VCaP (cell line): ENCODE data around the gene SPATA25.

Experiments
- H3K27ac ChIP-seq: fragments of 450-650 bp; 2 replicates; pipeline ENCODE4 v1.5.1; 2017
- TF ChIP-seq, protein P1 (sequence below): fragments of 450-650 bp; conservative IDR thresholded peaks from 2 replicates; pipeline ENCODE4 v1.5.1; 2017; ENCODE audit warnings: mild to moderate bottlenecking, moderate library complexity

SPATA25 gene

DNA sequence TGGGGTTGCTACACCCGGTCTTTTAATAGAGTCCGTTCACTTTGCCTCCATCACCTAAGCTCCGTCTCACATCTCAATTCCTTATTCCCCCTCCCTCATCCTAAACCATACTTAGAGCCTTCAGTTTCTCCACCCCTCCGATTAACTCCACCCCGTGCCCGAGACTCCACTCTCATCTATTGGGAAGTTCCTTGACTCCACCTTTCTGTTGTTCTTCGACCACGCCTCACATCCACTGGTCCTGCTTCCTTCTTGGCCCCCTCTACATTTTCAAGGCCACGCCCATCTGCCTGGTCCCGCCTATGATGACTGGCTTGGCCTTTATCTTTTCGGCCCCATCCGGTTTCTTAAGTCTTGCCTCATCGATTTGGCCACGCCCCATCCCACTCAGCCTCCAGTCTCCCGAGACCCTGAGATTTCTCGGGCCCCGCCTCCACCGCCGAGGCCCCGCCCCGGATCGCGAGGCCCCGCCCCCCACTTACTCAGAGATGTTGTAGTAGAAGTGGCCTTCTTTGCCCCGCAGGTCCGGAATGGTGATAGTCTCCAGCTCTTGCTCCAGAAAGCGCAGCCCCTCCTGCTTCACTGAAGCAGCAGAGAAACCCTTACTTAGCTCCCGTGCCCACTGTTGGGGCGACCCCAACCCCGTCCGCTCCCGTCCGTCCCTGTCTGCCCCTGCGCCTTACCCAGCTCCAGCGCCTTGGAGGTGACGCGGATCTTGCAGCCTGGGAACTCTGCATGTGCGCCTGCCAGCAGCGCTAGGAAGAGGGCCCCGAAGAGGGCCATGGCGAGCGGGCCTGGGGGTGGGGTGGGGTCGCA lies 23.5 kb upstream of the SPATA25 start:
- TF ChIP-seq, protein P1, sequence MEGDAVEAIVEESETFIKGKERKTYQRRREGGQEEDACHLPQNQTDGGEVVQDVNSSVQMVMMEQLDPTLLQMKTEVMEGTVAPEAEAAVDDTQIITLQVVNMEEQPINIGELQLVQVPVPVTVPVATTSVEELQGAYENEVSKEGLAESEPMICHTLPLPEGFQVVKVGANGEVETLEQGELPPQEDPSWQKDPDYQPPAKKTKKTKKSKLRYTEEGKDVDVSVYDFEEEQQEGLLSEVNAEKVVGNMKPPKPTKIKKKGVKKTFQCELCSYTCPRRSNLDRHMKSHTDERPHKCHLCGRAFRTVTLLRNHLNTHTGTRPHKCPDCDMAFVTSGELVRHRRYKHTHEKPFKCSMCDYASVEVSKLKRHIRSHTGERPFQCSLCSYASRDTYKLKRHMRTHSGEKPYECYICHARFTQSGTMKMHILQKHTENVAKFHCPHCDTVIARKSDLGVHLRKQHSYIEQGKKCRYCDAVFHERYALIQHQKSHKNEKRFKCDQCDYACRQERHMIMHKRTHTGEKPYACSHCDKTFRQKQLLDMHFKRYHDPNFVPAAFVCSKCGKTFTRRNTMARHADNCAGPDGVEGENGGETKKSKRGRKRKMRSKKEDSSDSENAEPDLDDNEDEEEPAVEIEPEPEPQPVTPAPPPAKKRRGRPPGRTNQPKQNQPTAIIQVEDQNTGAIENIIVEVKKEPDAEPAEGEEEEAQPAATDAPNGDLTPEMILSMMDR, result no peak
- H3K27ac ChIP-seq, result peak overlapping the region; percentile 51; the same call in 1 of the 2 replicates

- no peak overlapping the region for H3K27ac ChIP-seq
Observed at GRCh38 chr20:45909817-45910669, 22.6 kb upstream of the SPATA25 start.

GRCh38 chr20:45909336-45909808 lies 21.9 kb upstream of the SPATA25 start:
- H3K27ac ChIP-seq, result no peak overlapping the region
- TF ChIP-seq, protein P1, result no peak

More at GRCh38 chr20:45909817-45910669, 22.6 kb upstream of the SPATA25 start:
- TF ChIP-seq, protein P1, result no peak

DNA sequence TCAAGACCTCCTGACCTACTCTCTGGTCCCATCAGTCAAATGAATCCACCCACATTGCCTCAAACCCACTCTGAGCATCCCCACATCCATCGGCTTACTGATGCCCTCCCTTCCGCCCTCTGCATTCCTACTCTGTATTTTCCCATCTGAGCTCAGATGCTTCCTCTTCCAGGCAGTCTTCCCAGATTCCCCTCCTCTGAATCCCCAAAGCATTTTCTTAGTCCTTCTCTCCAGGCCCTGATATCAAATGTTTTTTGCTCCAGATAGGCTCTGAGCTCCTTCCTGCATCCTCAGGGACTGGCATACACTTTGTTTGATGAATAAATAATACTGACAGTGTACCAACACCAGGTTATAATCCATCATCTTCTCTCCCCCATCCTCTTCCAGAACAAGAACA lies 20.7 kb upstream of the SPATA25 start:
- H3K27ac ChIP-seq, result no peak overlapping the region

GRCh38 chr20:45907219-45907948 lies 20.0 kb upstream of the SPATA25 start:
- no peak overlapping the region for H3K27ac ChIP-seq
- TF ChIP-seq, protein P1, result no peak

More for the DNA sequence above, 20.7 kb upstream of the SPATA25 start:
- TF ChIP-seq, protein P1, result no peak

DNA sequence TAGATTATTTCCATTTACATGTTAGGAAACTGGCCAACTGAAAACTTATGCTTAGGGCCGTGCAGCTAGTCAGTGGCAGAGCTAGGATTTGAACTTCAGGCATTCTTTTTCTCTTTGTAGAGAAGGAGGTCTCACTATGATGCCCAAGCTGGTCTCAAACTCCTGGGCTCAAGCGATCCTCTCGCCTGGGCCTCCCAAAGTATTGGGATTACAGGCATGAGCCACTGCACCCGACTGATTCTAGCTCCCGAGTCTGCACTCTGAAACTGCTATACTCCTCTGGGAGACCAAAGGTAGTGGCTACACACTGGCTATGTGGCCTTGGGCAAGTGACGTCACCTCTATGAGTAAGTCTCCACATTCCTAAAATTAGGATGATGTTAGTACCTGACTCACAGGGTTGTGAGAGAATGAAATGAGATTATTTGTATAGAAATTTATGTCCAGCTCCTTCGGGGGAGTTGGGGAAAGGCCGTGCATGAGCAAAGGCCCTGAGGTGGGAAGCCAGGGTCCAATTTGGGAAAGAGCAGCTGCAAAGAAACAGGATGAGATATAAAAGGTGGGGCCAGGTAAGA lies 18.2 kb upstream of the SPATA25 start:
- H3K27ac ChIP-seq, result no peak overlapping the region
- TF ChIP-seq, protein P1, result no peak
